A549 (cell line): ENCODE results near the gene NTHL1. TPM values are rescaled to one million over a fixed set of nuclear protein-coding genes. Genes with fewer than 3 reads are reported as not detected.

Source experiments
- ATAC-seq, 2 experiments: fragments of 200-7000 bp in 1 of 2; fragments of >200 bp in 1 of 2; cut with Nextera tagmentation in 1 of 2; cut with Tn5 transposase in 1 of 2; 3 replicates each; pipeline versions ENCODE4 v1.8.0 to v1.9.1; 2018 to 2020; ENCODE audit warnings: mild to moderate bottlenecking in 1 of 2, moderate library complexity in 1 of 2
- CTCF ChIA-PET: fragments of 300-600 bp; sonication (Branson Sonifier 250); formaldehyde crosslinking; extraction: SDS; loops from one replicate; lab custom pipeline; 2021; ENCODE audit warnings: antibody characterized with exemption, inconsistent platforms; lab: Yijun Ruan, JAX
- POLR2A ChIA-PET: fragments of 350-600 bp; formaldehyde crosslinking; extraction: SDS; loops from one replicate; lab custom pipeline; 2021; ENCODE audit warnings: antibody characterized with exemption, inconsistent platforms; lab: Yijun Ruan, JAX
- DNase-seq, 2 experiments: peaks; one replicate each; pipeline versions ENCODE4 v3.0.0 to v3.0.0-alpha.2; 2011 to 2016; ENCODE audit warnings: low read depth in 1 of 2, low spot score in 1 of 2
- FAIRE-seq: peaks from 2 replicates; lab custom pipeline; 2011; peaks lifted over from hg19 to GRCh38; lab: Jason Lieb, UNC
- H3K27ac ChIP-seq, 2 experiments: fragments of >200 bp; sonication (Bioruptor Twin); formaldehyde crosslinking; 3 replicates each; pipeline ENCODE4 v1.5.1; 2016 to 2017
- H3K4me1 ChIP-seq: fragments of >200 bp; sonication (Bioruptor Twin); formaldehyde crosslinking; 3 replicates; pipeline ENCODE4 v1.6.1; 2016
- H3K4me2 ChIP-seq: fragments of >200 bp; sonication (Bioruptor Twin); formaldehyde crosslinking; 3 replicates; pipeline ENCODE4 v1.6.1; 2016
- H3K4me3 ChIP-seq: fragments of >200 bp; sonication (Bioruptor Twin); formaldehyde crosslinking; 3 replicates; pipeline ENCODE4 v1.5.1; 2016
- H3K9me3 ChIP-seq: fragments of >200 bp; sonication (Bioruptor Twin); formaldehyde crosslinking; 3 replicates; pipeline ENCODE4 v1.6.1; 2016
- EHF ChIP-seq: fragments of 250-450 bp; sonication (Bioruptor Pico); IDR thresholded peaks from 2 replicates; pipeline ENCODE4 v1.5.0; 2020; ENCODE audit warnings: mild to moderate bottlenecking
- ELK1 ChIP-seq: fragments of 150-350 bp; IDR thresholded peaks from 2 replicates; pipeline ENCODE4 v1.6.1; 2014; ENCODE audit warnings: low read depth, mild to moderate bottlenecking, low read length
- FOSL2 ChIP-seq, 2 experiments: fragments of 450-650 bp in 1 of 2; fragments of >200 bp in 1 of 2; sonication (Bioruptor Twin) in 1 of 2; formaldehyde crosslinking; IDR thresholded peaks; 2 replicates each; pipeline versions ENCODE4 v1.5.0 to v1.6.1; 2016 to 2020; ENCODE audit warnings: mild to moderate bottlenecking in 1 of 2, moderate library complexity in 1 of 2
- GATA3 ChIP-seq: IDR thresholded peaks from 2 replicates; pipeline ENCODE4 v1.6.1; 2012; ENCODE audit warnings: borderline replicate concordance
- HES2 ChIP-seq: fragments of >200 bp; sonication (Bioruptor Twin); formaldehyde crosslinking; IDR thresholded peaks from 2 replicates; pipeline ENCODE4 v1.6.1; 2016
- HEYL ChIP-seq: fragments of 250-450 bp; sonication (Bioruptor Pico); IDR thresholded peaks from 2 replicates; pipeline ENCODE4 v1.8.0; 2021; ENCODE audit warnings: mild to moderate bottlenecking, moderate library complexity
- HOXA7 ChIP-seq: fragments of 250-450 bp; sonication (Bioruptor Pico); IDR thresholded peaks from 2 replicates; pipeline ENCODE4 v1.5.0; 2020; ENCODE audit warnings: mild to moderate bottlenecking, moderate library complexity
- JUN ChIP-seq, 2 experiments: fragments of >200 bp; sonication (Bioruptor Twin); formaldehyde crosslinking; IDR thresholded peaks; 2 replicates in 1 of 2; 3 replicates in 1 of 2; pipeline ENCODE4 v1.6.1; 2016 to 2017
- MAZ ChIP-seq: fragments of 150-350 bp; IDR thresholded peaks from 2 replicates; pipeline ENCODE4 v1.6.1; 2014; ENCODE audit warnings: antibody characterized with exemption, low read depth, low read length, borderline replicate concordance
- NR3C1 ChIP-seq: fragments of >200 bp; sonication (Bioruptor Twin); formaldehyde crosslinking; IDR thresholded peaks from 3 replicates; pipeline ENCODE4 v1.6.1; 2017
- POLR2AphosphoS2 ChIP-seq: conservative IDR thresholded peaks from 2 replicates; pipeline ENCODE4 v1.6.1; 2012; ENCODE audit warnings: low read length, improper control_type of control experiment, inconsistent platforms
- RARB ChIP-seq: fragments of 250-450 bp; sonication (Bioruptor Pico); IDR thresholded peaks from 2 replicates; pipeline ENCODE4 v1.8.0; 2021; ENCODE audit warnings: mild to moderate bottlenecking, moderate library complexity
- REST ChIP-seq: fragments of 200-600 bp; sonication (generic); IDR thresholded peaks from 2 replicates; pipeline ENCODE4 v1.6.1; 2016; ENCODE audit warnings: antibody characterized with exemption, mild to moderate bottlenecking, moderate library complexity
- RFX5 ChIP-seq: fragments of 450-650 bp; IDR thresholded peaks from 2 replicates; pipeline ENCODE4 v1.7.1; 2014; ENCODE audit warnings: antibody characterized with exemption, mild to moderate bottlenecking, moderate library complexity
- SMC3 ChIP-seq: fragments of >200 bp; sonication (Bioruptor Twin); formaldehyde crosslinking; IDR thresholded peaks from 3 replicates; pipeline ENCODE4 v1.6.1; 2018; ENCODE audit warnings: inconsistent platforms
- TP53 ChIP-seq: fragments of 250-450 bp; sonication (Bioruptor Pico); IDR thresholded peaks from 2 replicates; pipeline ENCODE4 v1.5.0; 2021; ENCODE audit warnings: mild to moderate bottlenecking, moderate library complexity
- USF2 ChIP-seq: fragments of 450-650 bp; IDR thresholded peaks from 2 replicates; pipeline ENCODE4 v1.6.1; 2014; ENCODE audit warnings: antibody characterized with exemption
- ZC3H11A ChIP-seq: fragments of 450-650 bp; IDR thresholded peaks from 2 replicates; pipeline ENCODE4 v1.6.1; 2014; ENCODE audit warnings: antibody characterized with exemption, mild to moderate bottlenecking
- ZFP36 ChIP-seq: fragments of 450-650 bp; IDR thresholded peaks from 2 replicates; pipeline ENCODE4 v1.6.1; 2014; ENCODE audit warnings: borderline replicate concordance; ENCODE audit not compliant: partially characterized antibody
- ZNF302 ChIP-seq: fragments of 250-450 bp; sonication (Bioruptor Pico); IDR thresholded peaks from 2 replicates; pipeline ENCODE4 v1.9.0; 2021; ENCODE audit warnings: inconsistent platforms, mild to moderate bottlenecking, moderate library complexity
- ZSCAN20 ChIP-seq: fragments of 250-450 bp; sonication (Bioruptor Pico); IDR thresholded peaks from 2 replicates; pipeline ENCODE4 v1.8.0; 2022; ENCODE audit warnings: mild to moderate bottlenecking, moderate library complexity
- WGBS: methylation state at CpG from one replicate; pipeline ENCODE4 v1.1.6; 2017; ENCODE audit errors: missing lambda C conversion rate; 5-methylcytosine and 5-hydroxymethylcytosine counted together
- polyA plus RNA-seq, 4 experiments: library from polyadenylated mRNA; depleted of rRNA in 3 of 4; stranded (reverse); fragments of >200 nt; fragmentation: RNase III in 1 of 4; extraction: RNeasy Plus Mini Kit Qiagen cat#74134 plus additional on column Dnase treatment in 1 of 4; gene quantifications; 2 replicates in 3 of 4; 3 replicates in 1 of 4; pipeline ENCODE4 v1.2.3, GENCODE V29; 2011 to 2017

Gene NTHL1
- polyA plus RNA-seq, 2 of the 4 experiments (the other 2 are of a cell fraction): 28.8 to 42.3 TPM

GRCh38 chr16:2090481-2090776 lies 42.8 kb upstream of the NTHL1 start:
- 92% methylated on average over 13 of the region's 14 CpGs for WGBS
- Histone ChIP-seq H3K4me3 (no peak overlapping the region), H3K9me3 (no peaks in the 10 kb centered on the region)

GRCh38 chr16:2089706-2090480 lies 42.3 kb upstream of the NTHL1 start:
- FAIRE-seq: no peak
- TF ChIP-seq USF2 (no peak), TP53 (CRISPR knock-in tag) (no peak), ZNF302 (CRISPR knock-in tag) (no peak), EHF (CRISPR knock-in tag) (no peak)
- H3K9me3 ChIP-seq: no peaks in the 10 kb centered on the region
- H3K4me2 ChIP-seq: no peak overlapping the region
- POLR2A ChIA-PET: no interaction called here
- ATAC-seq: no peak
- no peak for DNase-seq
- CTCF ChIA-PET: interaction anchor here (0.6 to 4.8 kb wide), 10 partner anchors 12 to 1084 kb away, joined by 3 to 22 read pairs (median 4); no protein-coding TSS in a partner anchor
- no peak overlapping the region for H3K27ac ChIP-seq
- 86% methylated on average over 19 of the region's 44 CpGs for WGBS
- no peak overlapping the region for H3K4me3 ChIP-seq
- no peaks in the 10 kb centered on the region; the same call in 2 of the 3 replicates for H3K4me1 ChIP-seq

More at GRCh38 chr16:2090481-2090776, 42.8 kb upstream of the NTHL1 start:
- Histone ChIP-seq H3K27ac (peak overlapping the region in 1 of 2 experiments; percentile 52; a peak in 1 of 6 replicates), H3K4me1 (no peaks in the 10 kb centered on the region; the same call in 2 of the 3 replicates), H3K4me2 (no peak overlapping the region)
- no peak for DNase-seq
- POLR2A ChIA-PET: no interaction called here
- CTCF ChIA-PET: interaction anchor here (0.6 to 4.8 kb wide), 11 partner anchors 8 to 1085 kb away, joined by 3 to 22 read pairs (median 4); no protein-coding TSS in a partner anchor
- ATAC-seq: peak in 1 of 2 experiments; percentile 1; a peak in 1 of 6 replicates
- no peak for FAIRE-seq
- TF ChIP-seq RFX5 (no peak), TP53 (CRISPR knock-in tag) (no peak), ZFP36 (no peak), POLR2AphosphoS2 (no peak), MAZ (no peak), FOSL2 (IDR thresholded peaks at IDR 0.05) (no peak), FOSL2 (CRISPR knock-in tag; IDR thresholded peaks at IDR 0.05) (no peak), RARB (CRISPR knock-in tag) (no peak), NR3C1 (no peak), ZSCAN20 (CRISPR knock-in tag) (no peak), ELK1 (no peak)

- no peak overlapping the region for H3K27ac ChIP-seq
- CTCF ChIA-PET: interaction anchor here (1.4 to 4.8 kb wide), 4 partner anchors 11 to 85 kb away, joined by 3 to 22 read pairs (median 18); no protein-coding TSS in a partner anchor
- POLR2A ChIA-PET: no interaction called here
- no peaks in the 10 kb centered on the region; the same call in 2 of the 3 replicates for H3K4me1 ChIP-seq
- no peak overlapping the region for H3K4me3 ChIP-seq
- no peaks in the 10 kb centered on the region for H3K9me3 ChIP-seq
- H3K4me2 ChIP-seq: no peak overlapping the region
- TF ChIP-seq HOXA7 (CRISPR knock-in tag): no peak
- no peak for TF ChIP-seq NR3C1
- no peak for TF ChIP-seq SMC3
- no peak for TF ChIP-seq GATA3
- no peak for TF ChIP-seq HES2
- TF ChIP-seq REST: no peak
- no peak for TF ChIP-seq JUN (IDR thresholded peaks at IDR 0.05)
- TF ChIP-seq ZC3H11A: no peak
- TF ChIP-seq EHF (CRISPR knock-in tag): no peak
- TF ChIP-seq ZSCAN20 (CRISPR knock-in tag): no peak
- TF ChIP-seq HEYL: no peak
- 88% methylated on average over 20 of the region's 20 CpGs for WGBS
- FAIRE-seq (no peak), DNase-seq (no peak), ATAC-seq (no peak)
These were observed 41.2 kb upstream of the NTHL1 start for GRCh38 chr16:2088759-2089358.
